HG03520 (cell line): ENCODE results near the gene ZNF804B.

Experiments
- ATAC-seq: cut with Tn5 transposase; IDR thresholded peaks from one replicate; pipeline ENCODE4 v1.9.1; 2021; ENCODE audit warnings: mild to moderate bottlenecking, moderate library complexity; ENCODE audit not compliant: unreplicated experiment

ZNF804B gene

GRCh38 chr7:88965371-88965770 is 205.9 kb downstream of the ZNF804B start:
- ATAC-seq: no peak

DNA sequence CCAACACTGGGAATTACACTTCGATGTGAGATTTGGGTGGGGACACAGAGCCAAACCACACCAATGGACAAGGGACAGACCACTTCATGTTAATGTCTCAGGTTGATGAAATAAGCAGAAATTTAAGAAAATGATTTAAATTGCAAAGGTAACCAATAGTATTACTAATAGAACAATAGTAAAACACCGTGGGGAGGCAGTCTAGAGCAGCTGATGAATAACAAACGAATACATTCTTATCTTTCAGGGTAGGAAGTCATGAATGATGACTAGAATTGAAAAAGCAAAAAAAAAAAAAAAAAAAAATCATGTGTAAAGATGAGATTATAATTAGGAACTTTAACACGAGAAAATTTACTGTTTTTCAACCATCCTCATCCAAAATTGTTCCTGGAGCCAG is 207.9 kb downstream of the ZNF804B start:
- no peak for ATAC-seq

DNA sequence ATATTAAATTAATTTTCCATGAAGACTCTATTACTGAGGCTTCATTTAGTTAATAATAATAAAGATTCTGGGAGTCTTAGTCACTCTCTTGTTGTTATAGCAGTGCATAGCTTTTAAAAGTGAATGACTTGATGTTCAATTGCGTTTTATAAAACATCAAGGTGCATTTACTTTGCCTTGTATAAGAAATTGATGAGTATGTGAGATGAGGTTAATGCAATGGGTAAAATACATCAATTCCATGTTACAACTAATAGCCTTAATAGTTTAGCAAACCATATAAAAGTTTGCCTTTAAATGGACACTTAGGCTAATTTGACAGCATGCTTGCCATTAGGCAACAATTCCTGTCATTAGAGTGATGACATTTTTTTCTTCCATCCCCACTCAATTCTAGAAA is 209.7 kb downstream of the ZNF804B start:
- ATAC-seq: no peak

GRCh38 chr7:88985295-88985694 is 225.8 kb downstream of the ZNF804B start:
- no peak for ATAC-seq

GRCh38 chr7:89001306-89001705 is 241.8 kb downstream of the ZNF804B start:
- ATAC-seq: no peak

GRCh38 chr7:89002981-89003956 is 243.8 kb downstream of the ZNF804B start:
- peak; percentile 82 for ATAC-seq

GRCh38 chr7:89012016-89012415 is 252.5 kb downstream of the ZNF804B start:
- ATAC-seq: no peak

GRCh38 chr7:89017695-89018094 is 258.2 kb downstream of the ZNF804B start:
- ATAC-seq: no peak

DNA sequence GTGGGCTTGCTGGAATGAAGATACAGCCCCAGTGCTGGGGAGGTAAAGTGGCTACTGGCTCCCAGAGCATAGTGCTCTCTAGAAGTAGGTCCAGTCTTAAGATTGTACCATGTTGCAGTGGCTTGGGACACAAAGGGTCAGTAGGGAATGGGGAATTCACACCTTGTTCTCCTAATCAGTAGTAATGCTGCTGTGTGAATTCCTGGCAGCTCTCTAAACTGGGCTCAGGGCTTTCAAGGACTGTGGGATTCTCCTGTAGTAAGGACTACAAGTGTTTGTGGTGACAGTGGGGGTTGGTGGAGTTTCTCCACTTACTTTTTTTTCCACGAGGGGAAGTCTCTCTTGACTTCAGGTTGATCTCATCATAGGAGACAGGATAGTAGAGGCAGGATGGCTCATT is 262.2 kb downstream of the ZNF804B start:
- ATAC-seq: no peak

GRCh38 chr7:89023206-89023605 is 263.7 kb downstream of the ZNF804B start:
- no peak for ATAC-seq

DNA sequence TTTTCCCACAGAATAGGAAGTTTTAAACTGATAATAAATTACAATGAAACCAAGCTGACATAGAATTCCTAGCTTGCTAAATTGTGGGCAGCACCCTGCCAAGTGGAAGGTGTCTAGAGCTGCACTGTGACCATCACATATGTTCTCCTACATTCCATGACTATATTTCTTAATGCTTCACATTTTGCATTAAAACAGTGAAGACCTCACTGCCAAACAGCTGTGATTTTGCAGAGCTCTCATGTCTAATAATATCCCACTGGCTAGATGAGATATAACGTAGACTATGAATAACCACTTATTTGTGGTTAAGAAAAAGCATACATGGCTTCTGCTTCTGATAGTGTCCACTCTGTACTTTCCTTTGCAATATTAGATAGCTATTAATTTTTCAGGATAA is 264.4 kb downstream of the ZNF804B start:
- no peak for ATAC-seq

DNA sequence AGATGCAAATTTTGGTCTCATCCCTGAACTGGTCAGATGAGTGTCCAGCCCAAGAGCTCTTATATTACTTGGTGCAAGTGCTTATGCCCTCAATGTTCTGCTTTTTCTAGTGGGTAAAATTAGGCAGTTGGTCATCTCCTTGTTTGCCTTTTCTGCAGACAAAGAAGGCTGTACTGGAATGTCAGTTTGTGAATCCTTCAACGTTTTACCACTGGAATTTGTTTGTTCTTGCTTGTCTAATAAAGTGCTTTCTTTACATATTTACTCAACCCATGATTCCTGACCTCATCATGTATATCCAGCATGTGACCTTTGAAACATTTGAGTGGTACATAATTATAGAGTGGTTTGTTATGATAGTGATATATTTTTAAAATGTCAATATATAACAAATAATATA is 268.3 kb downstream of the ZNF804B start:
- ATAC-seq: no peak

- ATAC-seq: no peak
Measured at GRCh38 chr7:89028319-89028718, 268.8 kb downstream of the ZNF804B start.

DNA sequence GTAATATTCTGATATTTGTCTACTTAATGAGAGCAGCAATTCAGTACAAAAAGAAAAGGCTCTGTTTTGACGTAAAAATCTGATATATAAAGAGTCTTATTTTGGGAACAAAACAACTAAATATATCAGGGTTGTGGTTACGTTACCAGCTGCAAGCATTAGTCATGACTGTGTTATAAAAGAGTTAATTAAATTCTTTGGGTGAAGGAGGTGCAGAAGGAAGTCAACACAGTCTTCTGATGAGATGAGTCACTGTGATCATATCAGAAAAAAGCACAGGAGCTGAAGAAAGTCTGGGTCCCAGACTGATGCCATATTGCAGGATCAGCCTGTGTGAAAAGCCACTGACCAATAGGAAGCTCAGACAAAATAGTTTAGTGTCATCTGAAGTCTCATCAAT is 270.4 kb downstream of the ZNF804B start:
- ATAC-seq: no peak

DNA sequence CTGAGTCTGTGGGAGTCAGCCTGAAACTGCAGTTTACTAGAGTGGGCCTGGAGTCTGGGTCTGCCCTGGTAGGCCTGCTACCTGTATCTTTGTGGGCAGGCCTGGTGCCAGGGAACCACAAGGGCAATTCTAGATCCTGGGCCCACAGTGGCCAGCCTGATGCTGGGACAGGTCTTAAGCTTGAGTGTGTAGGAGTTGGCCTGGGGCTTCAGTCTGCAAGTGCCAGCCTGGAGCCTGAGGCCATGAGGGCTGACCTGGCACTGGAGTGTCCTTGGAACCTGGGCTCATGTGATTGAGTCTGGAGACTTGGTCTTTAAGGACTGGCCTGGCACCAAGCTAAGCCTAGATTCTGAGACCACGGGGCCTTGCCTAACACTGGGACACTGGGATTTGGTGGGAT is 281.7 kb downstream of the ZNF804B start:
- no peak for ATAC-seq

- ATAC-seq: no peak
Measured at GRCh38 chr7:89042940-89043339, 283.4 kb downstream of the ZNF804B start.

GRCh38 chr7:89049043-89049442 is 289.5 kb downstream of the ZNF804B start:
- no peak for ATAC-seq

GRCh38 chr7:89053130-89053529 is 293.6 kb downstream of the ZNF804B start:
- no peak for ATAC-seq

- no peak for ATAC-seq
Measured at GRCh38 chr7:89054361-89054760, 294.9 kb downstream of the ZNF804B start.

DNA sequence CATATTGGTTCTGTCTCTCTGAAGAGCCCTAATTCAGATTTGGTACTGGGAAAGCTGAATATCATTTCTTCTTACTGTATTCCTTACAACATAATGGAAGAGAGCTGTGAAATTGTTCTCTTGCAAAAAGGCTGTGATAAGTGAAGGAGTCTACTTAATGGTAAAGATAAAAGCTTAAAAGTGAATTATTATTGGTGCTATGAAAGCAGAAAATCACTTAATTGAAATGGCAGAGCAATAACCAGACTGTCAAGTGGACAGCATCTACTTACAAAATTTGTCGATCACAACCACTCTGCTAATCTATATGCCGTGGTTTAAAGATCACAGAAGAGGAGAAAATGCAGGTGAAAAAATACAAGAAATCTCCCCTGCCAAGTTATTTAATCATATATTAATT is 300.7 kb downstream of the ZNF804B start:
- no peak for ATAC-seq

GRCh38 chr7:89064831-89065230 is 305.3 kb downstream of the ZNF804B start:
- ATAC-seq: no peak

DNA sequence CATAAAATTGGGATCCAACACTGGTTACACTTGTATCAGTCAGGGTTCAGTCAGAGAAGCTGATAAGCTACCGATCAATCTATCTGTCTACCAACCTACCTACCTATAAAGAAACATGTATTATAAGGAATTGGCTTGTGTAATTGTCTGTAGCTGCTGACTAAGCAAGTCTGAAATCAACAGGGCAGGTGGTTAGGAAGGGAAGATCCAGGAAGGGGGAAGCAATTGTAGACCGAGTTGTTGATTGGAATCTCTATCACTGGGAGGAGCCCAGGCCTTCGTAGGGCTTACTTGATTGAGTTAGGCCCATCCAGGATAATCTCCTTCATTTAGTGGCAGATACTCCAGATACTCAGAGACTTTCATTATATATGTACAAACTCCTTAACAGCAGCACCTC is 307.5 kb downstream of the ZNF804B start:
- no peak for ATAC-seq

DNA sequence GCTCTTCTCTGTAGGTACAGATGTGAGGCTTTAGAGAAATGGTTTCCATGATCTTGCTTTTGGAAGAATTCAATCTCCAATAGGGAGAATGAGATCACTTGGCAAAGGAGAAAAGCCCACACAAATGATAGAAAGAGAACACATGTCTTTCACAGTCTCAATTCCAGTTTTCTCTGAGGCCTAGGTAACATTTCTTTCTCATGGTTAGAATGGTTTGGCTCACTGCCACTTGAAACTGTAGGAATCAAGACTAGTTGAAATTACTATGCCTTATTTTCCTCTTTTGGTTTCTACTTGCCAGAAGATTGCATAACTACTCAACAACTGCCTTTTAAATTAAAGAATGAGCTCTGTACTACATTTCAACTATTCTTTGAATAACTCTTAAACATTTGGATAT is 312.6 kb downstream of the ZNF804B start:
- no peak for ATAC-seq
